HG02763 (cell line): Measurements from ENCODE around the gene ZFP36L2.
A peak's percentile ranks its signal among the peaks of the same experiment; 100 is the strongest.
"Not testable (repeated sequence)": the region's sequence is repeated elsewhere in the genome, so short reads cannot be mapped to it uniquely, and the experiment has no call there.

ENCODE experiments used
- ATAC-seq: cut with Tn5 transposase; IDR thresholded peaks from one replicate; pipeline ENCODE4 v1.9.1; 2021; ENCODE audit warnings: mild to moderate bottlenecking, moderate library complexity; ENCODE audit not compliant: unreplicated experiment

The ZFP36L2 gene

GRCh38 chr2:43210125-43210466, 16.3 kb downstream of the ZFP36L2 start:
- no peak for ATAC-seq

GRCh38 chr2:43209204-43209717, 17.1 kb downstream of the ZFP36L2 start:
- no peak for ATAC-seq

DNA sequence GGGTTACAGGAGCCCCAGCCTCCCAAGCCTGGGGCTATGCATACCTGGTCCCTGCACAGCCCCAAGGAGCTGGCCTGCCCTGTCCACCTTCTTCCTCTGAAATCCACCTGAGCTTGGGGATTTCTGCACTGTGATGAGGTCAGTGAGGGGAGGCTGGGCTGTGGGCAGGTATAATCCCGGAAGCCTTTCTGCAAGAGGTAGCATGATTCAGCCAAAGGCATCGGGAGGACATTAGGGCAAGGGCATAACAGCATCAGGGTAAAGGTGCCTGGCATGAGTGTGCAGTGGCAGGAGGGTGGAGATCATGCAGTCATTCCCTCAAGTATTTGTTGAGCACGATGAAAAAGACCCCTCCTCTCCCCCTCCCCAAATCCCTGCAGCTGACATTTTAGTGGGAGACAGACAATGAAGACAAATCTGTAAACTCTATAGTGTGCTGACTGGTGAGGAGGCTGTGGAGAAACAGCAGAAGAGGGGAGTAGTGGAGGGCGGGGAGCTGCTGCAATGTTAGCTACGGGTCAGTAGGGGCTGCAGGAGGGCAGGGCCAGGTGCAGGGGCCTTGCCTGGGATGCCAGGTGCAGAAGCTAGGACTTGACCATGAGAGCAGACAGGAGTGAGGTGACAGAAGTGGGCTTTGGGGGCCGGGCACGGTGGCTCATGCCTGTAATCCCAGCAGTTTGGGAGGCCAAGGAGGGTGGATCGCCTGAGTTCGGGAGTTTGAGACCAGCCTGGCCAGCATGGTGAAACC, 18.7 kb downstream of the ZFP36L2 start:
- no peak for ATAC-seq

- ATAC-seq: no peak
Observed at GRCh38 chr2:43206602-43207001, 19.8 kb downstream of the ZFP36L2 start.

DNA sequence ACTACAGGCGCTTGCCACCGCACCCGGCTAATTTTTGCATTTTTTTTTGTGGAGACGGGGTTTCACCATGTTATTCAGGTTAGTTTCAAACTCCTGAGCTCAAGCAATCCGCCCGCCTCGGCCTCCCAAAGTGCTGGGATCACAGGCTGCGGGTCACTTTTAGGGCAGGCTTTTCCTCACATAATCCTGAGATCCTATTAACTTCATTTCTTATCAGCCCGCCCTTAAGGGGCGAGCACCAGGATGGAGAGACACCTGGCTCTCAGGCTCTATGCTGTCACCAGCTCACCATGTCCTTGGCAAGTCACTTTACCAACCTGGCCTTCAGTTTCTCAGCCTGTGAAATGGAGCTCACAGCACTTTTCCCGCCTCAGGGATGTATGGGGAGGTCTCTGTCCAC, 23.0 kb downstream of the ZFP36L2 start:
- no peak for ATAC-seq

DNA sequence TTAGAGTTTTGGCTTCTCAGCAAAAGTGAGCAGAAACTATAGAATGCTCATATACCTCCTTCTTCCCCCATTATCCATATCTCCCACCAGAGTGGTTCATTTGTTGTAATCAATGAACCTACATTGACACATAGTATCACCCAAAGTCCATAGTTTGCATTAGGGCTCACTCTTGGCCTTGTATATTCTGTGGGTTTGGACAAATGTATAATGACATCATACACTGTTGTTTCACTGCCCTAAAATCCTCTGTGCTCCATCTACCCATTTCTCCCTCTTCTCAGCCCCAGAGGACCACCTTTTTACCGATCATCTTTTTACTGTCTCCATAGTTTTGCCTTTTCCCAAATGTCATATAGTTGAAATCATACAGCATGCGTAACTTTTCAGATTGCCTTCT, 24.1 kb downstream of the ZFP36L2 start:
- ATAC-seq: no peak

- ATAC-seq: no peak
Observed at GRCh38 chr2:43201497-43201896, 24.9 kb downstream of the ZFP36L2 start.

GRCh38 chr2:43201016-43201415, 25.4 kb downstream of the ZFP36L2 start:
- ATAC-seq: no peak

GRCh38 chr2:43199492-43200488, 26.6 kb downstream of the ZFP36L2 start:
- no peak for ATAC-seq

- ATAC-seq: no peak
Observed at GRCh38 chr2:43198263-43198662, 28.1 kb downstream of the ZFP36L2 start.

- ATAC-seq: no peak
Observed at GRCh38 chr2:43197588-43197896, 28.9 kb downstream of the ZFP36L2 start.

DNA sequence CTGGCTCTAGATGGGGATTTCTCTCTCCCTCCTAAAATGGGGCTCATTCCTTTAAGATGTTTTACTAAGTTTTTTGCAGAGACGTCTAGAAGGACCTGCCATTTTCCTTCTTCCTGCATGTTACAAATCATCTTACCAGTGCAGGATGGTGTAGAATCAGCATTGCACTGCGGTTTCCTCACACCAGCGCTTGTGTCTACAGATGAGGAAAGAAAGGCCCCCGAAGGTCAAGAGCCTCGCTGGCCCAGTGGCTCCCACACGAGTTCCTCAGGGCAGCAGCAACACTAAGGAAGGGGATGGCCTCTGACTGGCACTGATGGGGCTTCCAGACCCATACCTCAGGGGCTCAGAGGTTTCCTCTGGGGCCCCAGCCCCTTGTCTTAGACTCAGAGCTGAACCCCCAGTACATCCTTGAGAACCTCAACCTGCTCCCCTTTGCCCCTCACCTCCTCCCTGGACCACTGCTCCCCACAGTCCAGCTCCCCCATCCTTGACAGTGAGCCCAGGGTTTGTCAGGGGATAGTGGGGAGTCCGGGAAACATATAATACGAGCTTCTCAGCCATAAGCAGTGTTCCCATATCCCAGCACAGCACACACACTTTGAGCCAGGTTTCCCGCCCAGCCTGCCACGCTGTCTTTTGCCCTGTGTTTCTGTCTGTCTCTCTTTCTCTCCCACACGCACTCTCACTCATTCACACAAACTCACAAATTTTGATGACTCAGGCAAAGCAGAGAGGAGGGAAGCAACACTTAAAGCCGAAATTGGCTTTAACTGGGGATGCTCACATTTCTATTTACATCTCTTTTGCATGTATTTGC, 29.4 kb downstream of the ZFP36L2 start:
- ATAC-seq: no peak

GRCh38 chr2:43194121-43194869, 32.1 kb downstream of the ZFP36L2 start:
- peak; percentile 54 for ATAC-seq

DNA sequence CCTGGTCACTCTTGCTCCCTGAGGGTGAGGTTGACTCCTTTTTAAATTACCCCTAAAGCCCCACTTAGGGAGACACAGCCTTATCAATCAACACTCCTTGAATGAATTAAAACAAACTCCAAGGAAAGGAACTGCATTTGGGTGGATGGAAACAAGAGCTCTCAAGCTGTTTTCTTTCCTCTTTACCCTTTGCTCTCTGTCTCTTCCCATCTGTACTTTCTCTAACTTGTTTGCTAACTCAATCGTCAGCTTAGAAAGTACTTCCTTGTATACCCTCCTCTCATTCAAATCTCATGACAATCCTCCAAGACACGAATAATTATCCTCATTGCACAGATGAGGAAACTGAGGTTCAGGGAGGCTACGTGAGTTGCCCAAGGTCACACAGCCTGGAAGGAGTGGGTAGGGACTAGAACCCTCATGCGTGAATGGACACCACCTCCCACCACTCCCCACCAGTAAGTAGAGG, 32.7 kb downstream of the ZFP36L2 start:
- no peak for ATAC-seq

DNA sequence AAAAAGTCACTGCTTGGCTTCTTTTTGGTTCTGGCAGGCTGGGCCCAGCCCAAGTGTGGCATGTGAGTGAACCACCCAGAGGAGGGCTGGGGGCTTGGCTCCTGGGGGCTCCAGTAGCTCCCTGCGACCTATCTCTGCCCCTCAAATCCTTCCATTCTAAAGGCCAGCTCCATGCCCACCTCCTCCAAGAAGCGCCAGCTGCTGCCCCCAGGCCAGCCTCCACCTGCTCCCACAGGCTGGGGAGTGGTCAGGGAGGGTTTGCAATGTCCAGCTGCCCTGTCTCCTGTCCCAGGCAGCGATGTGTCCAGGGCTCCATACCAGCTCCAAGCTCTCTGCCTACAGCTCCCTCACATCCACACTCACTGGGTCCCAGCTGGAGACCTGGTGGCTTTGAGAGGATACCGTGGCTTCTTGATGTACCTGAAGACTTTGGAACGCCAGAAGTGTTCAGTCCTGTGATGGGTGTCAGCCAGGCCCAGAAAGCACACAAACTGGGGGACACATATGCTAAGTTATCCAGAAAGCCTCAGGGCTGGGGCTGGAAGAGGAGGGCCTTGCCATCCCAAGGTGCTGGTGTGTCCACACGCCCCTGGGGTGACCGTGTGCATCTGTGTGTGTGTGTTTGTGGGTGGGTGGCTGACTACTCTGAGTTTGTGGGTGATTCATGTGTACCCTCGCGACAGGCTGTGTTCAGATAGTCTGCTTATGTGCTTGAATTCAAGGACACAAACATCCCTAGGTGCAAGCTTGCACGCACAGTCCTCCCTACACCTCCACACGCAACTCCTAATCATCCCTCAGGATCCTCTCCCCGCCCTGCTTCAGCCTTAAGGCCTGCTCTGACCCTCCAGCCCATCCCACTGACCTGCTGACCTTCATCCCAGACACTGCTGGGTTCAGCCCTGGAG, 33.4 kb downstream of the ZFP36L2 start:
- ATAC-seq: no peak

- ATAC-seq: no peak
Observed at GRCh38 chr2:43191947-43192516, 34.4 kb downstream of the ZFP36L2 start.

- no peak for ATAC-seq
Observed at GRCh38 chr2:43190311-43191052, 35.9 kb downstream of the ZFP36L2 start.

GRCh38 chr2:43189861-43190260, 36.5 kb downstream of the ZFP36L2 start:
- not testable (repeated sequence) for ATAC-seq
